ENCODE results near the gene CCDC127.

Gene CCDC127

GRCh38 chr5:189976-190365 is 28.0 kb downstream of the CCDC127 start:
- no peak for DNase-seq (ENCODE audit: low read depth in 2 of 2)

GRCh38 chr5:189486-189885 is 28.5 kb downstream of the CCDC127 start:
- no peak for DNase-seq (ENCODE audit: low read depth in 2 of 2)

GRCh38 chr5:188488-189481 is 29.2 kb downstream of the CCDC127 start:
- DNase-seq (ENCODE audit: low read depth in 2 of 2): peak; percentile 84 to 86

GRCh38 chr5:187617-188451 is 30.1 kb downstream of the CCDC127 start:
- no peak for DNase-seq (ENCODE audit: low read depth in 2 of 2)

- no peak for DNase-seq (ENCODE audit: low read depth in 2 of 2)
Observed at GRCh38 chr5:187042-187431, 30.9 kb downstream of the CCDC127 start.

- no peak for DNase-seq (ENCODE audit: low read depth in 2 of 2)
Observed at GRCh38 chr5:186091-187041, 31.6 kb downstream of the CCDC127 start.

- DNase-seq (ENCODE audit: low read depth in 2 of 2): no peak
Observed at GRCh38 chr5:185095-186070, 32.6 kb downstream of the CCDC127 start.

- DNase-seq (ENCODE audit: low read depth in 2 of 2): no peak
Observed at GRCh38 chr5:184471-184870, 33.5 kb downstream of the CCDC127 start.

GRCh38 chr5:182126-182525 is 35.8 kb downstream of the CCDC127 start:
- DNase-seq (ENCODE audit: low read depth in 2 of 2): no peak

- DNase-seq (ENCODE audit: low read depth in 2 of 2): no peak
Observed at GRCh38 chr5:181566-181965, 36.4 kb downstream of the CCDC127 start.

GRCh38 chr5:181160-181559 is 36.8 kb downstream of the CCDC127 start:
- no peak for DNase-seq (ENCODE audit: low read depth in 2 of 2)

- DNase-seq (ENCODE audit: low read depth in 2 of 2): no peak
Observed at GRCh38 chr5:180286-180918, 37.6 kb downstream of the CCDC127 start.

GRCh38 chr5:179401-179800 is 38.6 kb downstream of the CCDC127 start:
- no peak for DNase-seq (ENCODE audit: low read depth in 2 of 2)

- DNase-seq (ENCODE audit: low read depth in 2 of 2): no peak
Observed at GRCh38 chr5:178110-178509, 39.8 kb downstream of the CCDC127 start.

GRCh38 chr5:176296-176823 is 41.6 kb downstream of the CCDC127 start:
- no peak for DNase-seq (ENCODE audit: low read depth in 2 of 2)

GRCh38 chr5:174876-175465 is 43.0 kb downstream of the CCDC127 start:
- DNase-seq (ENCODE audit: low read depth in 2 of 2): no peak

GRCh38 chr5:174291-174600 is 43.7 kb downstream of the CCDC127 start:
- no peak for DNase-seq (ENCODE audit: low read depth in 2 of 2)

GRCh38 chr5:173392-174290 is 44.3 kb downstream of the CCDC127 start:
- no peak for DNase-seq (ENCODE audit: low read depth in 2 of 2)
